ENCODE results near the gene OVOL1. TPM values are rescaled to one million over a fixed set of nuclear protein-coding genes. Genes with fewer than 3 reads are reported as not detected.
A peak's percentile ranks its signal among the peaks of the same experiment; 100 is the strongest.

The OVOL1 gene
- total RNA-seq, 2 experiments from 2014 or later: not detected

GRCh38 chr11:65798882-65799281, 12.0 kb downstream of the OVOL1 start:
- Mint-ChIP-seq H3K27me3 (peaks cover 38% of the 10 kb centered on the region), H3K27ac (no peak overlapping the region), H3K4me3 (no peak overlapping the region), H3K36me3 (no peaks in the 10 kb centered on the region), H3K9me3 (ENCODE audit: low read depth) (no peaks in the 10 kb centered on the region), H3K4me1 (peaks cover 12% of the 10 kb centered on the region)
- DNase-seq (no peak), ATAC-seq (no peak)
- CTCF ChIA-PET: interaction anchor here (0.9 to 7.3 kb wide), 3 partner anchors 15 to 28 kb away, joined by 3 to 51 read pairs (median 4); partner anchors contain the start of gene AP5B1

DNA sequence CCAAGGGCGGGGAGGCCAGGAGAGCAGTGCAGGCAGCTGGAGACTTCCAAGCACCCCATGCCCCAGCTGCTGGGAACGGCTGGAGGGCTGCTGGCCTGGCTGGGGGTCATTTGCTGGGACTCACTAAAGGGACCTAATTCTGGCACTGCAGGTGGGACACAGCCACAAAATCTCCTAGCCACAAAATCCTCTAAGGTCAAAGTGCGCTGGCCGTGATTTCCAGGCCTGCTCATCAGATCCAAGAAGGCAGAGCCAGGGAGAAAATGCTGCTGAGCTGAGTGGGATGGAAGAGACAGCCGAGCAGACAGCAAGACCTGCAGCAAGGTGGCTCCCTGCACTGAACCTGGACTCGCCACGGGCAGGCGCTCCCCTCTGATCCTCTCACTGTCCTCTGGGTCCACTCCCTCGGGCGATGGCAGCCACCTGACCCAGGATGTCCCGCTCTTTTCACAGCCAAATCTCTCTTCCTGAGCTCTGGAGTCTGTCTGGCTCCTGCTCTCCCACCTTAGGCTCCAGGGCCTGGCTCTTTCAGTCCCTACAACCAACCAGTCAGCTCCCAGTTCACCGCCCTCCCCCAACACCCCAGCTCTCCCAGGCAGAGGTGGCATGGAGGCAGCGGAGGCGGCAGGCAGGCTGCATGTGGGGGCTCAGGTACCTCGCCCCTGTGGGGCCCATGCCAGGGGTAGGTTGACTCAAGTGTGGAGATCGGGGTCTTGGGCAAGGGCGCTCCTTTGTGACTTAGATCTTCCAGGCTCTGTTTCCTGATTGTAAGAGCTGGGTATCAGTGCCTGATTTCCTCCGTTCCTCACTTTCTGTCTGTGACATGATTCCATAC, 14.5 kb downstream of the OVOL1 start:
- H3K9me3 Mint-ChIP-seq (ENCODE audit: low read depth): no peaks in the 10 kb centered on the region
- ATAC-seq: no peak
- no peak overlapping the region for H3K27ac Mint-ChIP-seq
- no peak overlapping the region for H3K4me3 Mint-ChIP-seq
- H3K4me1 Mint-ChIP-seq: peaks cover 6% of the 10 kb centered on the region
- H3K36me3 Mint-ChIP-seq: no peaks in the 10 kb centered on the region
- DNase-seq: no peak
- CTCF ChIA-PET: interaction anchor here (1.2 to 7.3 kb wide), 4 partner anchors 16 to 31 kb away, joined by 3 to 51 read pairs (median 5); partner anchors contain the start of gene AP5B1
- H3K27me3 Mint-ChIP-seq: peaks cover 39% of the 10 kb centered on the region

DNA sequence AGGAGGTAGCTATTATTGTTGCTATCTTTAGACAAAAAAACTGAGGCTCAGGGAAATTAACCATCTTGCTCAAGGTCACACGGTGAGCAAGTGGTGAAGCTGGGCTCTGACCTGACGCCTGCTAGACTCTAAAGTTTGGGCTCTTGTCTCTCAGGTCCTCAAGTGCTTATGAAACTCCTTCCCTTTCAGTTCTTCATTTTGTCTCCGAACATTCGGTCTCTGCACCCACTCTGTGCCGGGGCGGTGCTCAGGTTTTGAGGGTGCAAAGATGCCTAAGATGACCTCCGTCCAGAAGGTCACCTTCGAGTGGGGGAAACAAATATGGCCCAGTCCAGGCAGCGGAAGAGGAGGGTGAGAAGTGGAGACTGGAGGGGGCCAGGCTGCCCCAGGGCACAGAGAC, 16.0 kb downstream of the OVOL1 start:
- Mint-ChIP-seq H3K27ac (no peak overlapping the region), H3K27me3 (peaks cover 40% of the 10 kb centered on the region)
- ATAC-seq: no peak

DNA sequence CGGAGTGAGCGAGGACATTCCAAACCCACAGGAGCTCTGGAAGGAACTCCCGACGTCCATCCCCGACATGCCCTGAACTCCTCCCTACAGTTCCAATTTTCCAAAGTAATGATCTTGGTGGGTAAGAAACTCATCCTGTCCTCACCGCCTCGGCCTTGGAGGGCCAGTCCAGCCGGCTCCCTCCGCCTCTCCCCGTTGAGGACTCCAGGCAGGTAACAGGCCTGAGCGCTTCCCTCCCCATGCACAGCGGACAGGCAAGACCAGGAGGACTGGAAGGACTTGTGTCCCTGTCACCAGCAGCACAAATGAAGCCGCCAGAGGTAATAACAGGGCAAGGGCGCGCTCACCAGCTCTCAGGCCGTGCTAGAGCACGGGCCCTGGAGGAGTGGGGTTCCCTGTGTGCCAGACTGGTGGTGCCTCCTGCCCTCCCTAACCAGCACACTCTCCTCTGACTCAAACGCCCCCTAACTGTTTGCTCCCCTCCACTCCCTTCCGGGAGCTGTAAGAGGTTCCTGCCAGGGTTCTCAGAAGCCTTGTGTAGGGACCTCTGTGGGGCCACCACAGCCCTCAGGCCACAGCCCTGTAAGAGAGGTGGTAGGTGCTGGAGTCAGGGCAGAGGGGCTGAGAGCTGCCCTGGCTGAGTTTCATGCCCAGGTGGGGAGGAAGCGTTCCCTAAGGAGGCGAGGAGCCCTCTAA, 17.1 kb downstream of the OVOL1 start:
- H3K27me3 Mint-ChIP-seq: peaks cover 42% of the 10 kb centered on the region
- H3K4me3 Mint-ChIP-seq: no peak overlapping the region
- CTCF ChIA-PET: interaction anchor here (1.2 to 7.3 kb wide), 5 partner anchors 13 to 34 kb away, joined by 3 to 51 read pairs (median 6); partner anchors contain the start of gene AP5B1
- no peaks in the 10 kb centered on the region for H3K36me3 Mint-ChIP-seq
- ATAC-seq (peak; percentile 39), DNase-seq (no peak)
- no peaks in the 10 kb centered on the region for H3K9me3 Mint-ChIP-seq (ENCODE audit: low read depth)
- H3K4me1 Mint-ChIP-seq: peaks cover 2% of the 10 kb centered on the region
- no peak overlapping the region for H3K27ac Mint-ChIP-seq

More for the DNA sequence above, 16.0 kb downstream of the OVOL1 start:
- H3K4me1 Mint-ChIP-seq: peaks cover 6% of the 10 kb centered on the region
- DNase-seq: no peak
- H3K9me3 Mint-ChIP-seq (ENCODE audit: low read depth): no peaks in the 10 kb centered on the region
- CTCF ChIA-PET: interaction anchor here (1.8 to 7.3 kb wide), 2 partner anchors 18 to 25 kb away, joined by 3 to 51 read pairs; partner anchors contain the start of gene AP5B1
- no peak overlapping the region for H3K4me3 Mint-ChIP-seq
- H3K36me3 Mint-ChIP-seq: no peaks in the 10 kb centered on the region

DNA sequence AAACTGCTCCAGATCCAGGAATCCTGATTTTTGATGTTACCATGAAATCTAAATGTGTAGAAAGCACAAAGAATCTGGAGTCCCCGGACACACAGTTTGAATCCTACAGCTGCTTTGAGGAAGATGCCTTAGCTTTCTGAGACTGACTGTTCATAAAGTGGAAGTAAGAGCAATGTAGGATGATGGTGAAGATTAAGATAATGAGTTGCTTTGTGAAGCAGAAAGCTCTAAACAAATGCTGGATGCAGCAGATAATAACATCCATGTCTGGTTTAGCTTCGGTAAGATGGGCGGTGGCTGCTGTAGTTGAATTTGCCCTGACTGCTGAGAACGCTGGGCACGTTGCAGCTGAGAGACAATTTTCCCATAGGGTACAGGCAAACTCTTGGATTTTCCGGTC, 20.1 kb downstream of the OVOL1 start:
- no peaks in the 10 kb centered on the region for H3K36me3 Mint-ChIP-seq

GRCh38 chr11:65808744-65809341, 22.0 kb downstream of the OVOL1 start:
- Mint-ChIP-seq H3K27ac (no peak overlapping the region), H3K9me3 (ENCODE audit: low read depth) (no peaks in the 10 kb centered on the region), H3K4me3 (no peak overlapping the region), H3K27me3 (peaks cover 34% of the 10 kb centered on the region), H3K36me3 (no peaks in the 10 kb centered on the region), H3K4me1 (no peaks in the 10 kb centered on the region)
- ATAC-seq (no peak), DNase-seq (no peak)
- CTCF ChIA-PET: interaction anchor here (0.5 to 5.5 kb wide), 4 partner anchors 29 to 1414 kb away, joined by 3 to 31 read pairs (median 4); partner anchors contain the start of genes AP5B1 and MUS81

More for the DNA sequence above, 20.1 kb downstream of the OVOL1 start:
- Mint-ChIP-seq H3K9me3 (ENCODE audit: low read depth) (no peaks in the 10 kb centered on the region), H3K4me3 (no peak overlapping the region), H3K4me1 (no peaks in the 10 kb centered on the region), H3K27me3 (peaks cover 43% of the 10 kb centered on the region), H3K27ac (no peak overlapping the region)
- DNase-seq (no peak), ATAC-seq (no peak)
- CTCF ChIA-PET: interaction anchor here (0.7 to 5.5 kb wide), 8 partner anchors 9 to 238 kb away, joined by 3 to 31 read pairs (median 4); partner anchors contain the start of genes AP5B1 and RNASEH2C

GRCh38 chr11:65809496-65809895, 22.6 kb downstream of the OVOL1 start:
- H3K27ac Mint-ChIP-seq: no peak overlapping the region
- CTCF ChIA-PET: interaction anchor here (0.5 to 5.5 kb wide), 8 partner anchors 10 to 1413 kb away, joined by 3 to 31 read pairs (median 3); partner anchors contain the start of genes AP5B1, MUS81 and SNX32
- H3K9me3 Mint-ChIP-seq (ENCODE audit: low read depth): no peaks in the 10 kb centered on the region
- no peak overlapping the region for H3K4me3 Mint-ChIP-seq
- ATAC-seq (no peak), DNase-seq (no peak)
- H3K27me3 Mint-ChIP-seq: peaks cover 32% of the 10 kb centered on the region
- H3K4me1 Mint-ChIP-seq: no peaks in the 10 kb centered on the region
- H3K36me3 Mint-ChIP-seq: no peaks in the 10 kb centered on the region

DNA sequence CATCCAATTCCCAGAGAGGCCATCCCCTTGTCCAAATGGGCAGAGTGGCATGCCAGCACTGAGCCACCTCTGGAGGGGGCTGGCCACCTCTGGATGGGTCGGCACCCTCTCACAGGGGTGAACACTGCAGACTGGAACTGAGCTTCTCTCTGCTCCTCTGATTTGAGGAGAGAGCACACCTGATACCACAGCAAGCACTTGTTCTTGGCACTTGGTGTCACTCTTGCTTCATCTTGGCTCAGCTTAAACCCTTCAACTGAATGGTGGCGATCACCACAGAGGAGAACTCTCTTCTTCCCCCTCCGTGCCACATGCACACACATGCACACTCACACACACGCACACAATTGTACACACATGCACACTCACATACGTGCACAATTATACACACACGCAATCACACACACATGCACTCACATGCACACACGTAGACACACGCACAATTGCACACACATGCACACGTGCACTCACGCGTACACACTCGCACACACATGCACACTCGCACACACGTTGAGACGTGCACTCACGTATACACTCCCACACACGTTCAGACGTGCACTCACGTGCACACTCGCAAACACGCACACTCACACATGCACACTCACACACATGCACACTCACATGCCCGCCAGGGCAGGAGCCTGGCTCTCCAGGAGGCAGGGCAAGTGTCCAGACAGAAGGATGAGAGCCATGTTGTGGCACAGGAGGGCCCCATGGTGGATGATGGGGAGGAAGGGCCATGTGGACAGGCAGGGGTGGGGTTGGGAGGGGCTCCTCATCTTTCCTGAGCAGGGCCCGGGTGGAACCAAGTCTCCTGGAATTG, 23.4 kb downstream of the OVOL1 start:
- H3K9me3 Mint-ChIP-seq (ENCODE audit: low read depth): no peaks in the 10 kb centered on the region
- no peaks in the 10 kb centered on the region for H3K36me3 Mint-ChIP-seq
- H3K4me3 Mint-ChIP-seq: no peak overlapping the region
- peaks cover 32% of the 10 kb centered on the region for H3K27me3 Mint-ChIP-seq
- H3K4me1 Mint-ChIP-seq: no peaks in the 10 kb centered on the region
- ATAC-seq: peak; percentile 58
- CTCF ChIA-PET: interaction anchor here (0.7 to 1.5 kb wide), 5 partner anchors 9 to 71 kb away, joined by 3 to 5 read pairs (median 3); partner anchors contain the start of genes MUS81 and SNX32
- no peak overlapping the region for H3K27ac Mint-ChIP-seq
- no peak for DNase-seq

DNA sequence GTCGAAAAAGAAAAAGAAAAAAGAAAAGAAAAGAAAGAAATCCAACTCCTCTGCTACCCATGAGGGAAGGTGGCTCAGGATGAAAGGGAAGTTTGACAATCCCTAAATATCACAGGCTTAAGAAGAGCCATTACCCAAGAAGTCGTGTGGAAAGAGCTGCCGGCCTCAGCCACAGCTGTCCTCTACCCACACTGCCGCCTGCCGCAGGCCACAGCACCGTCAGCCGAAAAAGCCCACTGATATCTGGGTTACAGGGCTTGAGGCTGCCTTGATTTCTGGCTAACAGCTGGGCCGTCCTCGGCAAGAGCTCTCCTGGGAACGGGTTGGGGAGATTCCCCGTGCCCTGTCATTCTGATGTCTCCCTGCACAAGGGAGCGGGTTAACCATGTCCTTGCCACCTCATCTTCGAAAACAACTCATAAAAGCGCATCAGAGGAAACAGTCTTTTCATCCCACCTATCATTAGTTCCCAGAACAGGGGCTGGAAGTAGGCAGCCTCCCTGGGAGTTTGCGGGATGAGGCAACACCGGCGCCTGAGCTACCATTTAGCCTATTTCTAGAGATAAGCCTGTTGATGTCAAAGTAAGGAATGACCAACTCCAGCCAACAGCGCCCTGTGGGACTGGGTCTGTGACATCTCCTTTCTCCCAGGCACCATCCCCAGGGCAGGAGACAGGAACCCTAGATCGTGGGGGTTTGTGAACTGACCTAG, 25.1 kb downstream of the OVOL1 start:
- CTCF ChIA-PET: interaction anchor here (1.1 to 3.2 kb wide), 3 partner anchors 32 to 106 kb away, joined by 3 to 18 read pairs (median 3); partner anchors contain the start of gene AP5B1
- Mint-ChIP-seq H3K27me3 (peaks cover 32% of the 10 kb centered on the region), H3K36me3 (peaks cover 2% of the 10 kb centered on the region), H3K9me3 (ENCODE audit: low read depth) (no peaks in the 10 kb centered on the region), H3K4me3 (no peak overlapping the region), H3K27ac (no peak overlapping the region), H3K4me1 (peaks cover 4% of the 10 kb centered on the region)
- ATAC-seq (no peak), DNase-seq (no peak)

DNA sequence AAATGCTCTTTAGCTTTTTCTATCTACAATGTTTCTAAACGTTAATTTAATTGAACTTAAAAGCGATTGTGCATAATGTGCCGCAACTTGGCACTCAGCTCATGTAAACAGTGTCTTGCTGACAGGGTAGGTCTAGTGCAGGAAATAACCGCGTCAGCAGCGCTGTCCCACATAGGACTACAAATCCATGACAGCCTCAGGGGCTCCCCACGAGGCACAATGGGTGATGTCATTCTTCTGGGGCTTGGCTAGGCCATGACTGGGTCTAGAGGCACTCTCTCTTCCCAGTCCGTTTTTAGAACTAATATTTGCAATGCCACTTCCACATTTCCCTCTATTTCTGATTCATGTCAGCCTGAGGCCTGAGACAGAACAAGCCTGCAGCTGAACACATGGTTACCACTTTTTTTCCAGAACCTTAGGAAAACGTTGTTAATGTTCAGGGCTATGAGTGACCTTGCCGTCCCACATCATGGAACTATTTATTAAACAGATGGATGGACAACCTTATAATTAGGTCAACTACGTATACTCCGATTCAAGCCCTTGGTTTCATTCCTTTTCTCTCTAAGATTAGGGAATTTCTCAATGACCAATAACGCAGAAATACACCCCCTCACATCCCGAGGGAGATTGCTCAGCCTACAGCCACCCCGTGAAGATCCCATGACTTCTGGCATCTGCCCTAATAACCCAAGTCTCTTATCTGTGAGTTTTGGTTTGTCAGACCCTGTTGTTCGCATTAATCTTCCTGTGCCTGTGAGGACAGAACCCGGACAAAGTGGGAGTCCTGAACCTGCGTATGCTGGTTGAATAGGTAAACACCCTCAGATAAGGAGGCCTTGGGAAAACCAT, 27.5 kb downstream of the OVOL1 start:
- peaks cover 2% of the 10 kb centered on the region for H3K36me3 Mint-ChIP-seq
- H3K27me3 Mint-ChIP-seq: peaks cover 21% of the 10 kb centered on the region
- ATAC-seq: no peak
- CTCF ChIA-PET: interaction anchor here (1.0 to 4.5 kb wide), 4 partner anchors 34 to 104 kb away, joined by 3 to 70 read pairs (median 19); partner anchors contain the start of genes AP5B1 and KAT5
- no peak overlapping the region for H3K4me3 Mint-ChIP-seq
- peaks cover 18% of the 10 kb centered on the region for H3K4me1 Mint-ChIP-seq
- H3K27ac Mint-ChIP-seq: no peak overlapping the region
- no peak for DNase-seq
- no peaks in the 10 kb centered on the region for H3K9me3 Mint-ChIP-seq (ENCODE audit: low read depth)

- Mint-ChIP-seq H3K4me3 (no peak overlapping the region), H3K9me3 (ENCODE audit: low read depth) (no peaks in the 10 kb centered on the region), H3K27me3 (peaks cover 20% of the 10 kb centered on the region), H3K4me1 (peaks cover 18% of the 10 kb centered on the region), H3K27ac (no peak overlapping the region), H3K36me3 (peaks cover 2% of the 10 kb centered on the region)
- DNase-seq (no peak), ATAC-seq (no peak)
- CTCF ChIA-PET: interaction anchor here (4.2 to 6.1 kb wide), 3 partner anchors 37 to 105 kb away, joined by 20 to 128 read pairs (median 70); partner anchors contain the start of genes AP5B1 and KAT5
These were observed 28.2 kb downstream of the OVOL1 start for GRCh38 chr11:65814986-65815565.
